K562 treated with DMSO at 1 percent for 24 hours (cell line): Measurements from ENCODE around the gene PLAC1. TPM values are rescaled to one million over a fixed set of nuclear protein-coding genes. Genes with fewer than 3 reads are reported as not detected.

Source experiments
- total RNA-seq: library from RNA; unstranded; fragments of 300-600 nt; gene quantifications from 2 replicates; pipeline ENCODE4 v1.2.3, GENCODE V29; 2022; ENCODE audit warnings: low read depth; ENCODE audit not compliant: insufficient read depth

Gene PLAC1
- 6.7 and 7.3 TPM in 2 replicates for total RNA-seq

GRCh38 chrX:134658002-134658759 is at the start of gene PLAC1:
PLAC1 (minus strand) TSS chrX:134658471; CDS start chrX:134566682, 91,789 bp downstream.

Other genes with a start within 250 kb of the PLAC1 start
- gene HPRT1, start 198.3 kb downstream of the PLAC1 start, total RNA-seq: 38.2 and 43.8 TPM in 2 replicates
- gene PABIR2, start 138.7 kb upstream of the PLAC1 start, total RNA-seq: 26.7 and 31.0 TPM in 2 replicates